Tibial artery (tissue), 4 donors: ENCODE data around the gene ZHX3.

Experiments used
- DNase-seq, 2 donors: peaks; one replicate each; pipeline ENCODE4 v3.0.0-alpha.2; 2019
- H3K27ac ChIP-seq, 2 donors: fragments of 200-600 bp; sonication (generic) in 1 of 2; 1 replicate in 1 of 2; 2 replicates in 1 of 2; pipeline ENCODE4 v1.5.1; 2018 to 2019; ENCODE audit warnings: mild to moderate bottlenecking in 1 of 2
- H3K27me3 ChIP-seq, 2 donors: fragments of 200-600 bp; sonication (generic) in 1 of 2; one replicate each; pipeline versions ENCODE4 v1.5.1 to v1.6.0; 2016 to 2019
- H3K36me3 ChIP-seq, 3 donors: fragments of 200-600 bp; sonication (generic) in 2 of 3; one replicate each; pipeline ENCODE4 v1.5.1; 2016 to 2019; ENCODE audit warnings: mild to moderate bottlenecking in 2 of 3
- H3K4me1 ChIP-seq, 4 donors: fragments of 200-600 bp; sonication (generic) in 2 of 4; 1 replicate in 3 of 4; 2 replicates in 1 of 4; pipeline ENCODE4 v1.5.1; 2016 to 2019
- H3K4me3 ChIP-seq, 2 donors: fragments of 200-600 bp; sonication (generic) in 1 of 2; 1 replicate in 1 of 2; 2 replicates in 1 of 2; pipeline ENCODE4 v1.5.1; 2018 to 2019; ENCODE audit warnings: mild to moderate bottlenecking in 2 of 2
- H3K9me3 ChIP-seq, 3 donors: fragments of 200-600 bp; sonication (generic) in 1 of 3; one replicate each; pipeline ENCODE4 v1.5.1; 2016 to 2019
- CTCF ChIP-seq, 2 experiments: fragments of 200-600 bp in 1 of 2; fragments of 450-650 bp in 1 of 2; IDR thresholded peaks; one replicate each; pipeline ENCODE4 v1.5.1; 2017 to 2019; ENCODE audit warnings: antibody characterized with exemption in 2 of 2, mild to moderate bottlenecking in 1 of 2, moderate library complexity in 1 of 2
- intact Hi-C: fragments of 100-400 bp; cut with DNase I; formaldehyde crosslinking; loops from one replicate; pipeline ENCODE4 v1.15.0; 2023; ENCODE audit warnings: low total_unique reads

ZHX3 gene

GRCh38 chr20:41255655-41256054 lies 61.9 kb downstream of the ZHX3 start:
- intact Hi-C loops, result no loop called here
- no peaks in the 10 kb centered on the region for H3K9me3 ChIP-seq
- H3K4me1 ChIP-seq, result peaks cover 0 to 43% (median 7%) of the 10 kb centered on the region in 4 donors
- H3K36me3 ChIP-seq, result no peaks in the 10 kb centered on the region
- H3K27me3 ChIP-seq, result no peaks in the 10 kb centered on the region
- DNase-seq, result no peak
- no peak overlapping the region for H3K4me3 ChIP-seq
- TF ChIP-seq CTCF (IDR thresholded peaks at IDR 0.05), result no peak
- no peak overlapping the region for H3K27ac ChIP-seq

- Histone ChIP-seq H3K27ac (peak overlapping the region; percentile 86 to 90), H3K27me3 (no peaks in the 10 kb centered on the region), H3K4me3 (peak overlapping the region in 1 of 2 donors; percentile 1), H3K9me3 (no peaks in the 10 kb centered on the region), H3K36me3 (no peaks in the 10 kb centered on the region), H3K4me1 (peaks cover 10 to 91% (median 61%) of the 10 kb centered on the region in 4 donors)
- intact Hi-C loops, result loop anchor here (2.0 to 5.0 kb wide), 3 partner anchors 17 to 78 kb away; no protein-coding TSS in a partner anchor
- peak; percentile 83 to 92 for DNase-seq
- peak; percentile 19 to 35 for TF ChIP-seq CTCF (IDR thresholded peaks at IDR 0.05)
Observed at GRCh38 chr20:41249411-41250281, 67.9 kb downstream of the ZHX3 start.

- DNase-seq, result peak in 1 of 2 donors; percentile 54
- H3K36me3 ChIP-seq, result no peaks in the 10 kb centered on the region
- peak in 1 of 2 experiments; percentile 5 for TF ChIP-seq CTCF (IDR thresholded peaks at IDR 0.05)
- peak overlapping the region; percentile 86 to 90 for H3K27ac ChIP-seq
- H3K4me3 ChIP-seq, result peak overlapping the region in 1 of 2 donors; percentile 1
- no peaks in the 10 kb centered on the region for H3K9me3 ChIP-seq
- no peaks in the 10 kb centered on the region for H3K27me3 ChIP-seq
- intact Hi-C loops, result loop anchor here (2.0 to 5.0 kb wide), 3 partner anchors 16 to 79 kb away; no protein-coding TSS in a partner anchor
- H3K4me1 ChIP-seq, result peaks cover 10 to 98% (median 71%) of the 10 kb centered on the region in 4 donors
Observed at GRCh38 chr20:41248368-41249024, 69.0 kb downstream of the ZHX3 start.

GRCh38 chr20:41247523-41248367 lies 69.8 kb downstream of the ZHX3 start:
- H3K4me1 ChIP-seq, result peaks cover 10 to 98% (median 68%) of the 10 kb centered on the region in 4 donors
- intact Hi-C loops, result loop anchor here (2.0 to 5.0 kb wide), 3 partner anchors 15 to 80 kb away; no protein-coding TSS in a partner anchor

More at GRCh38 chr20:41247523-41248367, 69.8 kb downstream of the ZHX3 start:
- H3K27me3 ChIP-seq, result no peaks in the 10 kb centered on the region
- H3K36me3 ChIP-seq, result no peaks in the 10 kb centered on the region
- no peak for TF ChIP-seq CTCF (IDR thresholded peaks at IDR 0.05)
- H3K27ac ChIP-seq, result peak overlapping the region; percentile 83 to 85
- no peak overlapping the region for H3K4me3 ChIP-seq
- no peak for DNase-seq
- H3K9me3 ChIP-seq, result no peaks in the 10 kb centered on the region
